AG04450 (cell line): ENCODE measurements around the gene SF3B2. TPM values are rescaled to one million over a fixed set of nuclear protein-coding genes. Genes with fewer than 3 reads are reported as not detected.

ENCODE experiments used
- CTCF ChIA-PET: fragments of 300-600, 350-600 bp; formaldehyde crosslinking; extraction: SDS; loops from one replicate; lab custom pipeline; 2022; ENCODE audit warnings: antibody characterized with exemption, inconsistent platforms; lab: Charles Lee
- POLR2A ChIA-PET: fragments of 350-600 bp; formaldehyde crosslinking; extraction: SDS; loops from one replicate; lab custom pipeline; 2021; ENCODE audit warnings: antibody characterized with exemption, inconsistent platforms; lab: Yijun Ruan, JAX
- DNase-seq: peaks from one replicate; pipeline ENCODE4 v3.0.0-alpha.2; 2011; ENCODE audit warnings: low read depth, low spot score
- H3K27ac ChIP-seq: one replicate; pipeline ENCODE4 v1.5.1; 2012; ENCODE audit warnings: low read depth, low read length, control low read depth
- H3K27me3 ChIP-seq: one replicate; pipeline ENCODE4 v1.6.0; 2012; ENCODE audit warnings: low read length; ENCODE audit not compliant: control insufficient read depth, insufficient read depth
- H3K4me3 ChIP-seq: 2 replicates; pipeline ENCODE4 v1.5.1; 2011; ENCODE audit warnings: mild to moderate bottlenecking, low read depth, low read length, control low read depth
- H3K9me3 ChIP-seq: 2 replicates; pipeline ENCODE4 v1.5.1; 2012; ENCODE audit warnings: low read length; ENCODE audit not compliant: control insufficient read depth, insufficient read depth
- CTCF ChIP-seq: IDR thresholded peaks from 2 replicates; pipeline ENCODE4 v1.5.1; 2011; ENCODE audit warnings: low read depth, low read length, control low read depth, inconsistent platforms
- polyA plus RNA-seq: library from polyadenylated mRNA; depleted of rRNA; stranded (reverse); fragments of >200 nt; gene quantifications from 2 replicates; pipeline ENCODE4 v1.2.3, GENCODE V29; 2011

Gene SF3B2
- polyA plus RNA-seq, 1 experiment, result 88.2 TPM

DNA sequence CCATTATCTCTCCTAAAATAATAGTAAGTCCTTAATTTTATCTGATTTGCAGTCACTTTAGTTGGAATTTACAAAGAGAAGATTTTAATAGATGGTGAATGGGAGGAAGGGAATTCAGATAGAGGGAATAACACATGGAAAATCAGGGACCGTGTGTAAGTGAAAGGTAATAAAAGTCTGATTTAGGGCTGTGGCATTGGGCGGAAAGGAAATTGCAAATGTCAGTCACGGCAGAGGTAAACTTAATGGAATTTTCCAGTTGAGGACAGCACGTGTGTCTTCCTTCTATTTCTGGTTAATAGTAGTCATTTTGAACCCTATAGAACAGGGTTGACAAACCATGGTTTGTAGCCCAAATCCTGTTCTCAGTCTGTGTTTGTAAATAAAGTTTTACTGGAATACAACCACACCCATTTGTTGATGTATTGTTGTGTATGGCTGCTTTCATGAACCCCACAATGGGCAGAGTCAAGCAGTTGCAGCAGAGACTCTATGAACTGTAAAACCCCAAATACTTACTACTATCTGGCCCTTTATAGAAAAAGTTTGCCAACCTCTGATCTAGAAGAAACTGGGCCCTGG, 52.0 kb downstream of the SF3B2 start:
- no peak for DNase-seq
- CTCF ChIA-PET, result no interaction called here
- Histone ChIP-seq H3K27me3 (no peaks in the 10 kb centered on the region), H3K9me3 (no peaks in the 10 kb centered on the region), H3K27ac (no peak overlapping the region), H3K4me3 (no peak overlapping the region)
- POLR2A ChIA-PET, result no interaction called here
- TF ChIP-seq CTCF, result no peak

- DNase-seq, result no peak
- H3K27me3 ChIP-seq, result no peaks in the 10 kb centered on the region
- no peaks in the 10 kb centered on the region for H3K9me3 ChIP-seq
- ChIA-PET POLR2A (interaction anchor here (0.6 kb wide), 1 partner anchor 30 kb away, joined by 3 read pairs; no protein-coding TSS in a partner anchor), CTCF (interaction anchor here (0.6 to 1.8 kb wide), 2 partner anchors 39 to 115 kb away, joined by 3 to 4 read pairs; no protein-coding TSS in a partner anchor)
- no peak overlapping the region for H3K27ac ChIP-seq
- H3K4me3 ChIP-seq, result no peak overlapping the region
- no peak for TF ChIP-seq CTCF
Observed at GRCh38 chr11:66106786-66107599, 54.8 kb downstream of the SF3B2 start.

- no peak for DNase-seq
- POLR2A ChIA-PET, result interaction anchor here (0.6 kb wide), 2 partner anchors 29 to 220 kb away, joined by 3 to 7 read pairs; partner anchors contain the start of gene FIBP
Observed at GRCh38 chr11:66107600-66108510, 55.7 kb downstream of the SF3B2 start.

DNA sequence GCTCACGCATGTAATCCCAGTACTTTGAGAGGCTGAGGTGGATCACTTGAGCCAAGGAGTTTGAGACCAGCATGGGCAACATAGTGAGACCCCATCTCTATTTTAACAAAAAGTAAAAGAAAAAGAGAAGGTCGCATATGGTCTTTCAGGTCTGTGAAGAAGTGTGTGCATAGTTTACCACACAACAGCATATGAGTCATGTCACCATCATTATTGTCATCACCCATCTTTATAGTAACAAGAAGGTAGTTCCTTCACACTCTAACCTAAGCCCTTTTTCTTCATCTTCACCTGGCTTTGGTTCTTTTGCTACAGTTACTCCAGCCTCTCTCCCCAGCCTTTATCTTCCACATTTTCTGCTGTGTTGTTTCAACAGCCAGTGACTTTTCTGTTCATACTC, 57.1 kb downstream of the SF3B2 start:
- no peaks in the 10 kb centered on the region for H3K27me3 ChIP-seq
- no peak overlapping the region for H3K27ac ChIP-seq
- no peak for DNase-seq
- POLR2A ChIA-PET, result no interaction called here
- no peak overlapping the region for H3K4me3 ChIP-seq
- H3K9me3 ChIP-seq, result no peaks in the 10 kb centered on the region
- no peak for TF ChIP-seq CTCF
- CTCF ChIA-PET, result no interaction called here

More at GRCh38 chr11:66107600-66108510, 55.7 kb downstream of the SF3B2 start:
- no peaks in the 10 kb centered on the region for H3K9me3 ChIP-seq
- H3K27me3 ChIP-seq, result no peaks in the 10 kb centered on the region
- no peak for TF ChIP-seq CTCF
- no peak overlapping the region for H3K27ac ChIP-seq
- CTCF ChIA-PET, result interaction anchor here (0.6 to 1.8 kb wide), 2 partner anchors 40 to 114 kb away, joined by 3 to 4 read pairs; no protein-coding TSS in a partner anchor
- H3K4me3 ChIP-seq, result no peak overlapping the region
